Measurements from ENCODE around the gene RNF32.

Gene RNF32

DNA sequence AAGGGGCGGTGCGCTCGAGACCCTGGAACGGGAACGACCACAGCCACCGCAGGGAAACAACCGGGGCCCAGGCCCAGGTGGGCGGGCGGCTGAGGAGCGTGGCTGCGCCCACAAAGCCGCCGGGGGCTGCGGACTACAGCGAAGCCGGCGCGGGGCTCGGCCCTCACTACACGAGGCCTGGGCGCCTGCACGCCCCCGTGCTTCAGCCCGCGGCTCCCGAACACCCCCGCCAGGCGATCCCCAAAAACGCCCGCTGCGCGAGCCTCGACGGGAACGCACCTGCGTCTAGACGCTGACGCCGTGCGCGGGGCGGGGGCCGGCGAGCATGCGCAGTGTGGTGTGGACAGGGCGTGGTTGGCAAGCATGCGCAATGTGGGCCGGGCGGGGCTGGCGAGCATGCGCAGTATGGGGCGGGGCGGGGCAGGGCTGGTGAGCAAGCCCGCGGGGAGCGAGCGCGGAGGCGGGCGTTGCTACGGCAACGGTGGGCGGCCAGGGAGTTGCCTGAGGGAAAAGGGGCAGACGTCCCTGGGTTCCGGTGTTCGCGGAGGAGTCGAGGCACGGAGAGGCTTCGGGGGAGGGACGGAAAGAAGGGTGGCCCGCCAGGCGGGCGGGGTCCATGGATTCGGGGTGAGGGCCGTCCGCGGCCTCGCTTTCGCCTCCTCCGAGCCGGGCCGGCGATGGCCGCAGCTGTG is at the start of gene RNF32:
Gene RNF32, plus strand, starts transcription at position 518 of the 692 bp plus-strand sequence. CDS start 3,104 bp downstream, outside the sequence.
- DNase-seq, result peak; percentile 86

DNA sequence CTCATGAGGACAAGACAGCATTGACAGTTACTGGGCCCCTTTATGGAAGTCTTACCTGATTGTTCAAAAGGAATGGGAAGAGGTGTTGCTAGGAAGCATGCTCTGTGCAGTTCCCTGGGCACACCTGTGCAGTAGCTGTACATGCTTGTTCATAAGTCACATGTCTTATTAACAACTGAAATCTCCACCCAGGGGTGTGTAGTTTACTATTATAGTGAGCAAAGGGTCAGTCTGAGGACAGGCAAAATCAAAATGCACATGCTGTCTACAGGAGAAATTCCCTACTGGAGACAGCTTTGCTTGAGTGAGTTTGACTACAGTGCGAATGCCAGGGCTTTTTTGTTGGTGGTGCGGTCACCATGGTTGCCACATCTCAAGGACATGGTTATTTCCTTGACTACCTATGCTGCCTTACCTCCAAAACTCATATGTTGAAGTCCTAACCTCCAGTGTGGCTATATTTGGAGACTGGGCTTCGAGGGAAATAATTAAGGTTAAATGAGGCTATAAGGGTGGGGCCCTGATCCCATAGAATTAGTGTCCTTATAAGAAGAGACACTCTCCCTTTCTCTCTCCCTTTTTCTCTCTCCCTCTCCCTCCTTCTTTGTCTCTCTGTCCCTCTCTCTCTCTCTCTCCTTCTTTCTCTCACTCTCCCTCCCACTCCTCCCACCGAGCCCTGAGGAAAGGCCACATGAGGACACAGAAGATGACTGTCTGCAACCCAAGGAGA is 48.3 kb upstream of the RNF32 start:
- DNase-seq, result no peak

DNA sequence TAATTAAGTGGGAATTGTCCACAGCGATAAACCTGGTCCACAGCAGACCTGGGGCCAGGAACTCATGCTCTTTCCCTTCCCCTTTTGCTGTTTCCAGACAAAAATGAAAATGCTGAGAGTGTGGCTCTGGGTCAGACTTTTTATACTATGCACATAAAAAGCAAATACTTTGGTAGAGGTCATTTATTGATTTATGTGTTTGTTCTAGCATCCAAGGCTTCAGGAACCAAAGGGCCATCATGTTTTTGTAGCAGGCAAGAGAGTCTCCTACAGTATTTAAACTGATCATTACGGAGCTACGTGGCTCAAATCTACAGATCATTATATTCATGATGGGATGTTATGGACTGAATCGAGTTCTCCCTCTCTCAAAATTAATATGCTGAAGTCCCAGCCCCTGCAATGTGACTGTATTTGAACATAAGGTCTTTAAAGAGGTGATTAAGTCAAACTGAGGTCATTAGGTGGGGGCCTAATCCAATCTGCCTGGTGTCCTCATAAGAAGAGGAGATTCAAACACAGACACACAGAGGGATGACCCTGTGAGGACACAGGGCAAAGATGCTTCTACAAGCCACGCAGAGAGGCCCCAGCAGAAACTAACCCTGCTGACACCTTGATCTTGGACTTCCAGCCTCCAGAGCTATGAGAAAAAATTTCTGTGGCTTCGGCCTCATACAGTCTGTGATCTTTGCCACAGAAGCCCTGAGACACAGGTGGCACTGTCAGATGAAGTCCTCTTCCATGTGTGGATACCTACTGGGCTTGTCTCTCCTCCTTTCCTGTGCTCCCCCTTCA is 46.1 kb upstream of the RNF32 start:
- DNase-seq, result no peak

DNA sequence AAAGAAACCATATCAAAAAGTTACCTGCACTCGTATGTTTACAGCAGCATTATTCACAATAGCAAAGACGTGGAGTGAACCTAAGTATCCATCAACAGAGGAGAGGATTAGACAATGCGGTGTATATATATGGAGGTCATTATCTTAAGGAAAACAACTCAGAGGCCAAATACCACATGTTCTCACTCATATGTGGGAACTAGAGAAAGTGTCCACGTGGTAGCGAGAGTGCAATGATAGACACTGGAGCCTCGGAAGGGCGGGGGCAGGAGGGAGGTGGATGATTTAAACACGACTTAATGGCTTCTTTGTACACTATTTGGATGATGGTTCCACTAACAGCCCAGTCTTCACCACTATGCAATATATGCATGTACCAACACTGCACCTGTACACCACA is 40.1 kb upstream of the RNF32 start:
- no peak for DNase-seq

DNA sequence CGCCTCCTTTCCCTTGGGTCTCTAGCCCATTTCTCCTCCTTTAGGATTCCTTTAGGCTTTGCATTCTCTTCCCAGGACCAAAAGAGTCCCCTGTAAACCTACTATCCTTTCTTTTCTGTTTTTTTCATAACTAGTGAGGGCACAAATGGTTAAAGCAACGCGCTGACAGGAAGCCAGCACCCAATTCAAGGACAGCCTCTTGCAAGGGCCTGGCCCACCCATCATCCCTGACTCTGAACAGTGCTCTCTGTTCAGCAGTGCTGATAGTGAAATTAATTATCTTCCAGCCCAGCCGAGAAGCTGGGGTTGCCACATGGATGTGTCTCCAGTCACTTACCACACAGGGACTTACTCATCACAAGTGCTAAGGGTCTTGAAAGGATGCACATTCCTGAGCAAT is 38.3 kb upstream of the RNF32 start:
- DNase-seq, result no peak

DNA sequence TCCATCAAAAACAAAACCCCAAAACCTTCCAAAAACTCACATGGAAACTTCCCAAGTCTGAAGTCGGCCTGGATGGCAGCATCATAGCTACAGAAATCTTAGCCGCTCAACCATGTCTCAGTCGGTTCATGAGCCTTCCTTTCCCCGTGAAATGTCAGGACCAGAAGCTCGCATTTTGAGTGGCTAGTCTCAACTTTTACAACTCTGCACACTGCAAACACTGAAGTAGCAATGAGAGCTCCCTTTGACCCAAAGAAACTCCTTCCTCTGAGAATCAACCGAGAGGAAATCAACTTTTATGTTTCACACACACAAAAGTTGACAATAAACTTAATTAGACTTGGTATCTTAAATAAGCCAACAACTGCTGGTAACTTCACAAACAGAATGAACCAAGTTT is 37.6 kb upstream of the RNF32 start:
- no peak for DNase-seq

DNA sequence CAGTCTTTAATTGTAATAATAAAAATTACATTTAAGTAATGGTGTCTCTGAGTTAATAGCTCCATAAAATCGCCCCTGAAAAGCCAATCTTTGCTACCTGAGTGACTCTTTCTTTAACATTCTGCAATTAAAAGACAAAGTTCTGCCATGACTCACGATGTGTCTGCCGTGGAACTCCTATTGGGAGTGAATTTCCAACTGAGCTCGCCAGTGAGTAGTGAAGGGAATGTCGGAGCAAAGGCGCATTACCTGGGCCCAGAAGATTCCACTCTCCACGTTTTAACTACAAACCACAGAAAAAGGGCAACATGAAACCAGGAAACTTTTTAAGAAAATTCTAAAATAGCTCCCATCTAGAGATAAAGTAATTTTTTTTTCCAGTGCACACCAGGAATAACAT is 36.9 kb upstream of the RNF32 start:
- no peak for DNase-seq

DNA sequence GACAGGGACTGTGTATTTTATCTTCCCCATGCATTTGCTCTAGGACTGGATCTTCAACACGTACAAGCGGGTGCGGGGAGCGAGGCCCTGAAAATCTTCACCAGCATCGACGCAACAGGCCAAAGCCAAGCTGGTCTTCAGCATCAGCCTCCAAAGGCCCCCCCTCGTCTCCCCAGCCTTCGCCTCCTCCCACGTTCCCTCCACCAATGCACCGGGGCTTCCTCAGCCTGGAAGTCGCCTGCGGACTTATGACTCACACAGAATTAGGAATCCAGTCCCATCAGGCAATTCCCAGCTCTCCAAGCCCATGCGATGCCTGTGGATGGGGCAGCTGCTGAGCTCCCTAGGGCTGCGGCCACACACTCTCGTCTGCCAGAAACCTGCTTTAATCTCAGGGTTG is 36.3 kb upstream of the RNF32 start:
- DNase-seq, result no peak

DNA sequence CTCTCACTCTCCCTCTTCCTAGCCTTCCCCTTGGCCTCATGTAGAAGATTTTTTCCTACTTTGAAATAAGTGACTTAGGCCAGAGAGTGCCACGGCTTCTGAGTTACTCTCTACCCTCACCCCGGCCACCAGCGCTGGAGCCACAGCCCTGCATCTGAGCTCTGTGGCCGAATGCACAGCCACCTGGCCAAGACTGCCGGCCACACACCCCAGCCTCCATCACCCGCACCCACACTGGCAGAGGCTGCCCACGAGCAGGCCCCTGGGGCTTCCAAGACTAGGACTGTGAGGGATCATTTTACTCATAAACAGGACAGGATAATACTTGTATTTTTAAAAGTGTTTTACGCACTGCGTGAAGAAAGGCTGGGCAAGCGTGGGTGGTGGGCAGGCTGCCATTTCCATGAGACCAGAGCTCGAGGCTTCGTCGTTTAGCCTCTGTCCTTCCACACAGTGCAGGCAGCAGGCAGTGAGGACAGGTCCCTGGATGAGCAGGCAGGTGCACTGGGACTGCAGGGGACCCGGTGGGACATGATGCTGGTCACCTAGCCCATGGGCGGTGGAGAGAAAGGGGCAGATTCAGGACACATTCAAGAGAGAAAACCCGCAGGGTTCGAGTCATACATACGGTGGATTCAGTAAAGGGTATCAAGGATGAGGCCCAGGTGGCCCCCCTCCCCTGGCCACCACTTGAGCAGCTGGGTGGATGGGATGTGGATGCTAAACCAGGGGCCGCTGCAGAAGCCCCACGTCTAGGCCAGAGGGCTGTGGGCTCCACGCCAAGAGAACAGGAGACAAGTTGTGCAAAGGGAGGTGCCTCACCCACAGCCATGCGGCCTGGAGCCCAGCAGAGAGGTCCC is 35.5 kb upstream of the RNF32 start:
- no peak for DNase-seq

DNA sequence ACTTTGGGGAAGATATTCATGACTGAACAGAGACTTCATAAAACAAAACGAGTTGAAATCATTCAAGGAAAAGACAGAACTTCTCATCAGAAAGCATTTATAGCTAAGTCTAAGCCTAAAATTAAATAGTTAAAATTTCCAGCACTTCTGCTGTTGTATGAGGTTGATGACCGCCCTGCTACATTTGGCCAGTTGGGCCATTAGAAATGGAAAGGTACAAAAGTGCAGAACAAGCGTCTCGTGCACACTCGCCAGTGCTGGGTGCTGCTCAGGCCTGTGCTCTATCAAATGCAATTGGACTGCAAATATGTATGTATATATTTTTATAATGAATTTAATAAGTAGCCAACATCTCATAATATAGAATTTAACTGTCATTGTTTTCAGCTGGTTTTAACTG is 34.4 kb upstream of the RNF32 start:
- no peak for DNase-seq

DNA sequence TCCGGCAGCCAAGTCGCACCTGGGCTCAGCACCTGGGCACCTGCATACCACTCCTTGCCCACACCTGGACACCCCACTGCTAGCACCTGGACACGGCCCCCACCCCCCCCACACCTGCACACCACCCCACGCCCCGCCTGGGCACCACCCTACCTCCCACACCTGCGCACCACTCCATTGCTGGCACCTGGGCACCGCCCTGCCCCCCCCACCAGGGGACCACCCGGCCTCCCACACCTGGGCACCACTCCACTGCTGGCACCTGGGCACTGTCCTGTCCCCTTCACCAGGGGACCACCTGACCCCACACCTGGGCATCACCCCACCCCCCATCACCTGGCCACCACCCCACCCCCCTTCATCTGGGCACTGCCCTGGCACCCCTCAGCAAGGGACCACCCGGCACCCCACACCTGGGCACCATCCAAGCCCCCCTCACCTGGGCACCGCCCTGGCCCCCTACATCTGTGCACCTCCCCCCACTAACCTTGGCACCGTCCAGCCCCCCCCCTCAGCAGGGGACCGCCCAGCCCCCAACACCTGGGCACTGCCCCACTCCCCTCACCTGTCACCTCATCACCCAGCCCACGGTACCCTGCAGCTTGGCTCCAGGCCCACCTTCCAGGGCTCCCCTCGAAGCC is 33.8 kb upstream of the RNF32 start:
- no peak for DNase-seq

DNA sequence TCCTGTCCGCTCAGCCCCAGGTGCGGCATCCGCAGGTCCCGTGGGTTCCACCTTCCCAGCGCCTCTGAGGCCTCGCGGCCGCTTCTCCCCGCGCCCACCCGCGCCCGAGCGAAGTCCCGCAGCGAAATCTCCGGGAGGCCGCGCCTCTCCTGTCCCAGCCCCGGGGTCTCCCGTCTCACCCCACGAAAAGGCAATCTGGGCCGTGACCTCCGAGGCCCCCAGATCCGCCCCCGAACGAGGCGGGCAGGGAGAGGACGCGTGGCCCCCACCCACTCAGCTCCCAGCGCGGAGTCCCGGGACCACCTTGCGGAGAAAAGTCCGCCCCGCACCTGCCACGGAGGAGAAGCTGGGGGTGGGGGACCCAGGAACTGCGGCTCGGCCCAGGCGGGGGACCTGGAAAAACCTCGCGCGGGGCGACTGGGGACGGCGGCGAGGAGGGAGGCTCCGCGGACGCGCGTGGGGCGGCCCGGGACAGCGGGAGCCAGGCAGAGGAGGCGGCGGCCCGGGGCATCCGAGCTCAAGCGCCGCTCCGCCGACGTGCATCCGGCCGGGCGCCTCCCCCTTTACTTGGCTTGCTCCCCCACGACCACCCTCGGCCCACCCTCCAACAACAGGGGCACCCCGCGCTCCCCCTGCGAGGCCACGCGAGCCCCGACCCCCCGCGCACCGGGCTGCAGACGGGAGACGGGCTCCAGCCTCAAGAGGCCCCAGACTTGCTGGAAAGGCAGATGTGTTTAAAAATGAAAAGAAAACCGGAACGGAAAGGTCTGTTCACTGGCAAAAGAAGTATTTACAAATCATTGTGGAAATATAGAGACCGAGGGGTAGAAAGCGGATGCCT is 33.0 kb upstream of the RNF32 start:
- DNase-seq, result no peak

DNA sequence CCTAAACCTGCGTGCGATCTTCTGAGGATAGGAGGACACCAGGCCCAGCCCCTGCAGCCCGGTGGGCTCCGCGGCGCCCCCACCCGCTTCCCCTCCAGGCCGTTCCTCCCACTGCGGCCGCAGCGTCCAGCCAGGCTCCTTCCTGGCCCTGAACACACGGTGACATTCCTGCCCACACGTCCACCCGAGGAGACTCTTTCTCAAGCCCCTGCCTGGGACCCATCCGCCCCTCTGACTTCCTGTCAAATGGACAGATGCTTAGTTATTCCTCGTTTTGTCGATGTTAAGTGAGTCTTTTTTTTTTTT is 32.4 kb upstream of the RNF32 start:
- DNase-seq, result no peak

DNA sequence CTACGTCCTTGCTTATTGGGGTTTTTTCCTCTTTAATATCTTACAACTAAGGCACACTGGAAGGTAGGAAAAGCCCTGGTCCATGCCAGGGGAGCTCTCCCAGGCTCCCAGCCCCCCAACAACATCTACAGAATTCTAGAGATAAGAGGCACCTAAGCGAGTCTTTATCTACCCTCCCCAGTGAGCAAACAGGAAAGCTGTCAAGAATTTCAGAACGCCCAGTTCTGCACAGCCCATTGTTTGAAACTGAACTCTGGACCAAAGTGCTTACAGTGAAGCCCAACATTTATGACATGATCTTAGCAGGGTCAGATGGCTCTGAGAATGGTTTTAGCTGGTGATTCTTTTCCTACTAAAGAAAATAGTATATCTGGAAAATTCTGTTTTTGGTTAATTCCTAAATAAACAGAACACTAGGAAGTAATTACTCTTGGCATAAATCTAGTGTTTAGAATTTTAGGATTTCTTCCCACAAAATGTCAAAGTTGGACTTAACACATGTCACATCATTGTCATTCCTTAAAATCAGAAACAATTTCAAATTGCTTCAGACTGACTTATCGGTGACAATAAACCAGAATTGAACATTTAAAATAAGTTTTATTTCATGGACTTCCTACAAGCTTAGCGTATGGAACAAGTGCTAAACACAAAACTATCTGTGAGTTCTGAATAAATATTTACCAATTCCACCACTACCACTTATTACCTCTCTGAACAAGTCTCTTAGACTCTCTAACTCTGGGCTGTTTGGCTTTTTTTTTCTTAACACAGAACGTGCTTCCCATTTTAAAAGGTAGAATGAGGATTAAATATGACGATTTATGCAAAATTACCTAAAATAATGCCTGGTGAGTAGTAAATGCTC is 31.3 kb upstream of the RNF32 start:
- DNase-seq, result no peak

DNA sequence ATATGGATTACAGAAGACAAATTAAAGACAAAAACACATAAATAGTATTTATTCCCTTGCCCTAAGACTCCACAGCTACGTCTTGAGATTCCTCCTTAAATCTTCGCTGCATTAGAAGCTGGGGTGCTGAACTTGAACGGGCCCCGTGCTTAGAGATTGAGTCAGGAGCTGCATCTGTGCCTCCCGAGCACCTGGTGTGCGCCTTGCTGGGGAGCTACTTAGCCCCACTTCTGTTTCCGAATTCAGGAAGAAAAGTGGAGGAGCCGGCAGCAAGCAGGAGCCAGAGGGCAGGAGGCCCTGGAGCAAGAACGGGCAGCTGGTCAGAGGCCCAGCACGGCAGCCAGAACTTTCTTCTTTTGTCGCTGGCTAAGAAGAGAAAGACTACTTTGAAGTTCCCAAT is 30.4 kb upstream of the RNF32 start:
- DNase-seq, result no peak

DNA sequence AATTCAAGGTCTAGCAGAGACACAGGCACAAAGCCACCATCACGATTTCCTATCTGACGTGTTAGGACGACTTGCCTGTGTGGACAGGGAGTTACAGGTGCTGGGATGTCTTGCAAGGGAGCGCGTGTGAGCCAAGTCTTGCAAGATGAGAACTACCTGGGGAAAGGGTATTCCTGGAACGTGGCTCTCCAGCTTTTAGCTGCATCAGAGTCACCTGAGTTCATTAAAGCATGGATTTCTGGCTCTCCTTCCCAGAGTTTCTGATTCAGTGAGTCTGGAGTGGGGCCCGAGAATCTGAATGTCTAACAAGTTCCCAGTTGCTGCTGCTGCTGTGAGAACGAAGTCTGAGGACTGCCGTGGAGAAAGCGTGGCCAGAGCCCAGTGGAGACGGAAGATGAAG is 30.0 kb upstream of the RNF32 start:
- DNase-seq, result no peak

DNA sequence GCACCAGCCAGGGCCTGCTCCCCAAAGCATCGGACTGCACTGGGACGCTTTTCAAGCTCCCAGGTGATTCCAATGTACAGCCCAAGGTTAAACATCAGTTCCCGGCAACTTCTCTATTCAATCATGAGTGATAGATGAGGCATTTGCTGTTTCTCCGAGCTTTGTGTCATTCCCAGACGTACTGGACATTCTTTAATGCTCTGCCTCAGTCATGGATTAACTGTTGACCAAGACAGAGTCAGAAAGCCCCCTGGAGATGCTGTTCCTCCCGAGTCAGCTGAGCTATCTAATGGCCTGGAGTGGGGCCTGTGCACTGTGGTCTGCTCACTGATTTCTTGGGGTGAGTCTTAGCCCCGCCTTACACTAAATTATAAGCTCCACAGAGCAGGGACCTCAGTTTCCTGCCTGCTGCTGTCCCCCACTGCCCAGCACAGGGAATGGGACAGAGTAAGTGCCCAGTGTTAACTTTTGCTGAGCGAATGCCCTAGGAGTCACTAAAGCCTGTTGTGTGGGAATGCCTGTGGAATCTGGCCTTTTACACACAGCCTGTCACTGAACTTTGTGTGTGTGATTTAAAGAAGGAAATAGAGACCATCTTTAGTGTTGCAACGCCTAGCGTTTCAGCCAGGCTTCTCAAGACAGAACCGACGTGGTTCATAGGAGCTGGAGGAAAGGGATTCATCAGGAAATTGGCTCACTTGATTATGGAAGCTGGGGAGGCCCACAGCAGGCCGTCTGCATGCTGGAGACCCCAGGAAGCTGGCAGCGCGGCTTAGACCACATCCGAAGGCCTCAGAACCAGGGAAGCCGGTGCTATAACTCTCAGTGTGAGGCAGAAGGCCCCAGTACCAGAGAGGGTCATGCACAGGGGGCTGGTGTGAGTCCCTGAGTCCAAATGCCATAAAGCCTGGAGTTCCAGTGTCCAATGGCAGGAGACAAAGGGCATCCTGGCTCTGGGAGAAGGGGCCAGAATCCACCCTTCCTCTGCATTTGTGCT is 29.3 kb upstream of the RNF32 start:
- no peak for DNase-seq

DNA sequence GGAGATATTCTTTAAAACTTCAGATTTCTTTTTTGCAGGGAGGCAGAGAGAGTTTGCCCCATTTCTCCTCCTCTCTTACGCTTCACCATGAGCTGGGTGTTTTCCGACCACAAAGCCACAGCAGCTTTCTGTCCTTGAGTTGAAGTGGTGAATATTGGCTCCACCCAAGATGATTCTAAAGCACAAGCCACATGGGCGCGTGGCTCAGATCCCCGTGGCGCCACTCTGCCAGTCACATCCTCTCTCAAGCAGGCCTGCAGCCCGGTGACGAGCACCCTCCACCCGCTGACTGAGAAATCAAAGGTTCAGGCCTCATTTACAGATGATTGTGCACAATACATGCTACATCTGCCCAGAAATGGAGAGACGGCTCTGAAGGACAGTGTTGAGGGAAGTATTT is 27.6 kb upstream of the RNF32 start:
- no peak for DNase-seq

All from NCI-H1092 (cell line).